H1 (cell line): ENCODE measurements around the gene ERAP2. TPM values are rescaled to one million over a fixed set of nuclear protein-coding genes. Genes with fewer than 3 reads are reported as not detected.
A peak's percentile ranks its signal among the peaks of the same experiment; 100 is the strongest.

ENCODE experiments used
- CTCF ChIA-PET: fragments of 300-600 bp; sonication (Branson Sonifier 250); formaldehyde crosslinking; loops from one replicate; lab custom pipeline; 2021; ENCODE audit not compliant: partially characterized antibody; lab: Charles Lee
- POLR2A ChIA-PET: fragments of 300-600 bp; sonication (Branson Sonifier 250); formaldehyde crosslinking; loops from one replicate; lab custom pipeline; 2021; ENCODE audit warnings: inconsistent platforms; ENCODE audit not compliant: partially characterized antibody; lab: Charles Lee
- DNase-seq, 2 experiments: peaks; one replicate each; pipeline versions ENCODE4 v3.0.0 to v3.0.0-alpha.2; 2010 to 2022; ENCODE audit warnings: low spot score in 2 of 2, low read depth in 1 of 2, mixed read lengths in 1 of 2
- FAIRE-seq: peaks from 2 replicates; lab custom pipeline; 2011; peaks lifted over from hg19 to GRCh38; lab: Jason Lieb, UNC
- H2AFZ ChIP-seq: 2 replicates; pipeline ENCODE4 v1.8.1; 2012; ENCODE audit warnings: low read length, inconsistent platforms
- H2AK5ac ChIP-seq: 2 replicates; pipeline ENCODE4 v1.6.1; 2013; ENCODE audit warnings: low read depth, low read length
- H2BK120ac ChIP-seq: replicated peaks from 2 replicates; pipeline ENCODE3; 2013; ENCODE audit warnings: low read depth, low read length, inconsistent platforms
- H2BK12ac ChIP-seq: 2 replicates; pipeline ENCODE4 v1.6.1; 2013; ENCODE audit warnings: low read depth, low read length
- H2BK15ac ChIP-seq: 2 replicates; pipeline ENCODE4 v1.6.1; 2013; ENCODE audit warnings: low read length
- H2BK20ac ChIP-seq: 2 replicates; pipeline ENCODE4 v1.6.1; 2013; ENCODE audit warnings: low read length
- H2BK5ac ChIP-seq: 2 replicates; pipeline ENCODE4 v1.6.1; 2013; ENCODE audit warnings: low read depth, low read length
- H3K14ac ChIP-seq: 2 replicates; pipeline ENCODE4 v1.6.1; 2013; ENCODE audit warnings: inconsistent platforms; ENCODE audit not compliant: insufficient read length
- H3K18ac ChIP-seq: 2 replicates; pipeline ENCODE4 v1.6.1; 2013; ENCODE audit warnings: low read length; ENCODE audit errors: extremely low read depth
- H3K23ac ChIP-seq: 2 replicates; pipeline ENCODE4 v1.6.1; 2013; ENCODE audit warnings: inconsistent platforms; ENCODE audit not compliant: insufficient read length
- H3K23me2 ChIP-seq: 2 replicates; pipeline ENCODE4 v1.6.1; 2013; ENCODE audit warnings: low read depth, low read length
- H3K27ac ChIP-seq: 2 replicates; pipeline ENCODE4 v1.6.1; 2011; ENCODE audit warnings: low read depth, low read length, inconsistent platforms
- H3K27me3 ChIP-seq, 4 experiments: replicated peaks in 1 of 4; 1 replicate in 1 of 4; 2 replicates in 3 of 4; pipeline versions ENCODE4 v1.6.1 to v1.8.1; 2011 to 2013; ENCODE audit warnings: low read length in 3 of 4, mild to moderate bottlenecking in 3 of 4, inconsistent platforms in 2 of 4, mixed read lengths in 2 of 4, moderate library complexity in 1 of 4; ENCODE audit not compliant: control insufficient read depth in 3 of 4, insufficient read depth in 3 of 4; ENCODE audit errors: extremely low read depth in 1 of 4
- H3K36me3 ChIP-seq, 4 experiments: 2 replicates each; pipeline versions ENCODE4 v1.6.1 to v1.8.1; 2011 to 2013; ENCODE audit warnings: mild to moderate bottlenecking in 4 of 4, low read length in 3 of 4, moderate library complexity in 2 of 4, control low read depth in 1 of 4, inconsistent platforms in 1 of 4; ENCODE audit not compliant: insufficient read depth in 4 of 4, control insufficient read depth in 2 of 4
- H3K4ac ChIP-seq: replicated peaks from 2 replicates; pipeline ENCODE3; 2013; ENCODE audit warnings: low read length, low read depth, mixed read lengths, inconsistent platforms; ENCODE audit not compliant: insufficient read length
- H3K4me1 ChIP-seq, 4 experiments: replicated peaks in 1 of 4; 1 replicate in 1 of 4; 2 replicates in 3 of 4; pipeline versions ENCODE4 v1.6.1 to v1.8.1; 2011 to 2013; ENCODE audit warnings: low read length in 3 of 4, inconsistent platforms in 2 of 4, mixed read lengths in 1 of 4; ENCODE audit not compliant: insufficient read depth in 4 of 4, control insufficient read depth in 3 of 4
- H3K4me2 ChIP-seq, 2 experiments: 2 replicates each; pipeline versions ENCODE4 v1.6.1 to v1.8.1; 2011 to 2013; ENCODE audit warnings: low read depth in 2 of 2, low read length in 2 of 2, control low read depth in 1 of 2, inconsistent platforms in 1 of 2, mild to moderate bottlenecking in 1 of 2; ENCODE audit not compliant: insufficient read depth in 1 of 2
- H3K4me3 ChIP-seq, 4 experiments: fragments of 200-600, 300-600 bp in 1 of 4; sonication (generic), shearing (Covaris generic), sonication (Bioruptor Twin) in 1 of 4; 2 replicates each; pipeline versions ENCODE4 v1.5.1 to v1.8.1; 2011 to 2016; ENCODE audit warnings: low read length in 4 of 4, low read depth in 3 of 4, control low read depth in 2 of 4, inconsistent platforms in 2 of 4, mild to moderate bottlenecking in 2 of 4, mixed read lengths in 1 of 4, moderate library complexity in 1 of 4; ENCODE audit not compliant: insufficient read depth in 2 of 4; ENCODE audit errors: extremely low read depth in 1 of 4
- H3K56ac ChIP-seq: replicated peaks from 2 replicates; pipeline ENCODE3; 2013; ENCODE audit warnings: low read depth, mild to moderate bottlenecking, mixed read lengths, low read length, inconsistent platforms; ENCODE audit not compliant: insufficient read length
- H3K79me1 ChIP-seq: 2 replicates; pipeline ENCODE4 v1.6.1; 2013; ENCODE audit warnings: low read depth, low read length, control low read depth
- H3K79me2 ChIP-seq, 2 experiments: 2 replicates each; pipeline versions ENCODE4 v1.6.1 to v1.8.1; 2012 to 2013; ENCODE audit warnings: low read length in 2 of 2, mild to moderate bottlenecking in 2 of 2, inconsistent platforms in 1 of 2; ENCODE audit not compliant: insufficient read depth in 2 of 2, control insufficient read depth in 1 of 2
- H3K9ac ChIP-seq, 4 experiments: replicated peaks in 1 of 4; 1 replicate in 1 of 4; 2 replicates in 3 of 4; pipeline versions ENCODE4 v1.6.1 to v1.8.1; 2011 to 2013; ENCODE audit warnings: low read depth in 3 of 4, low read length in 3 of 4, control low read depth in 2 of 4, mild to moderate bottlenecking in 2 of 4, moderate library complexity in 2 of 4, inconsistent platforms in 1 of 4; ENCODE audit errors: extremely low read depth in 1 of 4
- H3K9me3 ChIP-seq, 2 experiments: 2 replicates each; pipeline versions ENCODE4 v1.6.1 to v1.8.1; 2012 to 2013; ENCODE audit warnings: mild to moderate bottlenecking in 2 of 2, moderate library complexity in 2 of 2, control low read depth in 1 of 2, inconsistent platforms in 1 of 2, low read depth in 1 of 2, low read length in 1 of 2, mixed read lengths in 1 of 2; ENCODE audit not compliant: insufficient read depth in 2 of 2
- H4K20me1 ChIP-seq, 2 experiments: replicated peaks in 1 of 2; 2 replicates each; pipeline versions ENCODE3 to v1.8.1; 2011 to 2013; ENCODE audit warnings: inconsistent platforms in 2 of 2, low read length in 2 of 2, mild to moderate bottlenecking in 1 of 2; ENCODE audit not compliant: insufficient read depth in 2 of 2, control insufficient read depth in 1 of 2
- H4K5ac ChIP-seq: 2 replicates; pipeline ENCODE4 v1.6.1; 2013; ENCODE audit warnings: low read length, low read depth, mixed read lengths, inconsistent platforms; ENCODE audit not compliant: insufficient read length
- H4K8ac ChIP-seq: 2 replicates; pipeline ENCODE4 v1.8.0; 2013; ENCODE audit warnings: mild to moderate bottlenecking, moderate library complexity, low read length, inconsistent platforms; ENCODE audit not compliant: insufficient read depth; ENCODE audit errors: extremely low read depth
- H4K91ac ChIP-seq: replicated peaks from 2 replicates; pipeline ENCODE3; 2013; ENCODE audit warnings: low read length, mixed read lengths, inconsistent platforms; ENCODE audit not compliant: insufficient read length
- CEBPB ChIP-seq: IDR thresholded peaks from 2 replicates; pipeline ENCODE4 v1.6.1; 2012; ENCODE audit warnings: low read depth, low read length
- CTCF ChIP-seq, 3 experiments: IDR thresholded peaks; 1 replicate in 2 of 3; 2 replicates in 1 of 3; pipeline versions ENCODE4 v1.5.1 to v1.6.1; 2011; ENCODE audit warnings: low read length in 3 of 3, mild to moderate bottlenecking in 3 of 3, inconsistent platforms in 2 of 3, low read depth in 1 of 3, moderate library complexity in 1 of 3; ENCODE audit not compliant: insufficient read depth in 1 of 3; ENCODE audit errors: control extremely low read depth in 1 of 3
- KDM5A ChIP-seq: fragments of 200-600 bp; IDR thresholded peaks from 2 replicates; pipeline ENCODE4 v1.7.1; 2012; ENCODE audit warnings: mild to moderate bottlenecking, low read length, inconsistent platforms, mixed read lengths
- POU5F1 ChIP-seq: IDR thresholded peaks from 2 replicates; pipeline ENCODE4 v1.6.1; 2011; ENCODE audit warnings: low read depth, mild to moderate bottlenecking, low read length, moderate library complexity
- RAD21 ChIP-seq, 2 experiments: IDR thresholded peaks in 1 of 2; conservative IDR thresholded peaks in 1 of 2; 2 replicates each; pipeline ENCODE4 v1.6.1; 2011; ENCODE audit warnings: low read depth in 2 of 2, low read length in 2 of 2, improper control_type of control experiment in 1 of 2, inconsistent platforms in 1 of 2, mild to moderate bottlenecking in 1 of 2, moderate library complexity in 1 of 2
- RXRA ChIP-seq: IDR thresholded peaks from 2 replicates; pipeline ENCODE4 v1.6.1; 2011; ENCODE audit warnings: low read depth, mild to moderate bottlenecking, low read length, moderate library complexity; ENCODE audit not compliant: insufficient read depth
- WGBS, 2 experiments: shearing (Covaris generic) in 1 of 2; methylation state at CpG; one replicate each; pipeline versions ENCODE4 v1.1.6 to v1.1.7; 2013 to 2015; ENCODE audit warnings: low lambda C conversion rate in 2 of 2, mixed read lengths in 2 of 2, inconsistent platforms in 1 of 2, low coverage in 1 of 2, missing lambda C conversion rate in 1 of 2; ENCODE audit not compliant: insufficient replicate concordance in 2 of 2, insufficient coverage in 1 of 2, insufficient read length in 1 of 2; ENCODE audit errors: extremely low coverage in 1 of 2, missing lambda C conversion rate in 1 of 2; 5-methylcytosine and 5-hydroxymethylcytosine counted together
- polyA plus RNA-seq, 7 experiments: library from polyadenylated mRNA; depleted of rRNA in 3 of 7; stranded (reverse) in 5 of 7; unstranded in 2 of 7; fragments of >200 nt in 5 of 7; fragments of 200-250 nt in 2 of 7; gene quantifications; 1 replicate in 5 of 7; 2 replicates in 1 of 7; 4 replicates in 1 of 7; pipeline versions ENCODE4 v1.2.1 to v1.2.3, GENCODE V29; 2011 to 2013; ENCODE audit warnings: missing spikeins in 2 of 7, mixed read lengths in 2 of 7
- total RNA-seq: library from RNA; stranded (reverse); fragmentation: NEBNext Ultra II Directional; extraction: Animal tissue kit (Norgen Biotek cat#: 25700); gene quantifications from 2 replicates; pipeline ENCODE4 v1.2.1, GENCODE V29; 2021

The ERAP2 gene
- total and polyA plus RNA-seq, 2 of the 8 experiments (the other 6 are each of a cell fraction or from before 2014, with no cell fraction given), result 0.14 TPM; not detected in 1

- no peak overlapping the region for H2BK15ac ChIP-seq
- WGBS, 2 experiments, result 63% methylated on average over 6 of the region's 6 CpGs; no CpG with 5 or more reads in 1 of the 2 experiments
Measured at GRCh38 chr5:96868603-96869371, 7.5 kb upstream of the ERAP2 start.

More at GRCh38 chr5:96868603-96869371, 7.5 kb upstream of the ERAP2 start:
- H3K4ac ChIP-seq, result no peak overlapping the region
- no peak overlapping the region for H3K18ac ChIP-seq
- no peaks in the 10 kb centered on the region for H3K27me3 ChIP-seq
- no peaks in the 10 kb centered on the region for H3K23me2 ChIP-seq
- FAIRE-seq (peak; percentile 81), DNase-seq (no peak)
- peaks cover 0 to 8% (median 5%) of the 10 kb centered on the region in 4 experiments; a peak in 4 of 7 replicates for H3K4me1 ChIP-seq
- H3K4me2 ChIP-seq, result no peak overlapping the region
- H3K14ac ChIP-seq, result no peak overlapping the region
- no peak overlapping the region for H3K23ac ChIP-seq
- H2AK5ac ChIP-seq, result no peak overlapping the region
- CTCF ChIA-PET, result interaction anchor here (0.6 to 7.0 kb wide), 63 partner anchors 9 to 359 kb away, joined by 3 to 77 read pairs (median 4); partner anchors contain the start of gene LIX1
- H2BK20ac ChIP-seq, result no peak overlapping the region
- no peak overlapping the region for H4K8ac ChIP-seq
- H3K79me2 ChIP-seq, result no peaks in the 10 kb centered on the region
- H3K56ac ChIP-seq, result no peak overlapping the region
- no peak overlapping the region for H4K5ac ChIP-seq
- no peak overlapping the region for H2AFZ ChIP-seq
- no peak overlapping the region for H2BK12ac ChIP-seq
- no peaks in the 10 kb centered on the region for H3K79me1 ChIP-seq
- H3K27ac ChIP-seq, result no peak overlapping the region
- no peak overlapping the region for H2BK120ac ChIP-seq
- no peaks in the 10 kb centered on the region for H4K20me1 ChIP-seq
- H3K4me3 ChIP-seq, result no peak overlapping the region
- TF ChIP-seq POU5F1, result no peak
- no peak for TF ChIP-seq KDM5A
- TF ChIP-seq RXRA, result no peak
- peak; percentile 26; the same call in 1 of the 2 replicates for TF ChIP-seq CEBPB
- peak in 2 of 3 experiments; percentile 81 to 92; a peak in 3 of 4 replicates for TF ChIP-seq CTCF (IDR thresholded peaks at IDR 0.05; ENCODE audit: control extremely low read depth in 1 of 3, insufficient read depth in 1 of 3, low read depth in 1 of 3, low read length in 3 of 3)
- TF ChIP-seq RAD21 (IDR thresholded peaks at IDR 0.05 in 1 of 2, conservative IDR thresholded peaks at IDR 0.05 in 1 of 2; ENCODE audit: low read depth in 2 of 2, low read length in 2 of 2), result peak; percentile 94 to 95
- TF ChIP-seq, all 59 proteins: peak for 3
- Histone ChIP-seq H3K9ac (no peak overlapping the region), H4K91ac (no peak overlapping the region), H3K9me3 (no peaks in the 10 kb centered on the region), H3K36me3 (no peaks in the 10 kb centered on the region), H2BK5ac (no peak overlapping the region)
- POLR2A ChIA-PET, result interaction anchor here (1.3 kb wide), 1 partner anchor 31 kb away, joined by 3 read pairs; no protein-coding TSS in a partner anchor
